CD4-positive, alpha-beta T cell treated with Interferon gamma for 1 hour (primary cell): ENCODE data around the gene PSEN1.

Experiments used
- DNase-seq: peaks from one replicate; pipeline ENCODE4 v3.0.0-alpha.2; 2020

The PSEN1 gene

DNA sequence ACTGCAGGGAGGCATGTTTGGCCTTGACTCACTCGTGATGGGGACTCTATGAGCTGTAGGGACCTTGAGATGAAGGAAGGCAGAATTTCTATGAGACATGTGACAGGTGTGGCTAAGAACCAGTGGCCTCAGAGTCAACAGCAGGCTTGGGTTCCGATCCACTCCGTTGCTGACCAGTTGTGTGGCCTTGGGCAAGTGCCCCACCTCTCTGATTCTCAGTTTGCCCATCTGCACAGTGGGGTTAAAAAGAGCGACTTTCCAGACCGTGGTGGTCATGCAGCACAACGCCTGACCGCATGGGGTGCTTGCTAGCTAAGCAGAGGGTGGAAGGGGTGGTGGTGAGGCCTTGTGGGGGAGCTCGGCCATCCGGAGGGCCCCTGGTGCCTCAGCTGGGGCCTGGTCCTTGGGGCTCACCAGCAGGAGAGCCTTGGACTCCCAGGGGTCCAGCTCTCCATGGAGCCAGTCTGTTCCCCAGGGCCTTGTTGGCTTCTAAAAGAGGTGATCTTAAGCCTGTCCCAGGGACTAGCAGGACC lies 119.5 kb downstream of the PSEN1 start:
- DNase-seq = no peak

DNA sequence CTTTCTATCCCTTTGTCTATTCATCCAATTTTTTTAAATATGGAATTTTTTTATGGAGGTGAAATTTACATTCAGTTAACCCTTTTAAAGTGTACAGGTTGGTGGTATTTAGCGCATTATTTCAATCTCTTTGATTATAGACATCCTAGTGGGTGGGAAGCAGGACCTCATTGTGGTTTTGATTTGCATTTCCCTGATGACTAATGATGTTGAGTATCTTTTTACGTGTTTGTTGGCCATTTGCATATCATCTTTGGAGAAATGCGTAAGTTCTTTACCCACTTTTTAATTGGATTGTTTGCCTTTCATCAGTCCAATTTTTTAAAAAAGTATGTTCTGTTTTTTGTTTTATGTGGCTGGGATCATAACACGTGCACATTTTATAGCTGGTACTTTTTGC lies 121.8 kb downstream of the PSEN1 start:
- DNase-seq = no peak

DNA sequence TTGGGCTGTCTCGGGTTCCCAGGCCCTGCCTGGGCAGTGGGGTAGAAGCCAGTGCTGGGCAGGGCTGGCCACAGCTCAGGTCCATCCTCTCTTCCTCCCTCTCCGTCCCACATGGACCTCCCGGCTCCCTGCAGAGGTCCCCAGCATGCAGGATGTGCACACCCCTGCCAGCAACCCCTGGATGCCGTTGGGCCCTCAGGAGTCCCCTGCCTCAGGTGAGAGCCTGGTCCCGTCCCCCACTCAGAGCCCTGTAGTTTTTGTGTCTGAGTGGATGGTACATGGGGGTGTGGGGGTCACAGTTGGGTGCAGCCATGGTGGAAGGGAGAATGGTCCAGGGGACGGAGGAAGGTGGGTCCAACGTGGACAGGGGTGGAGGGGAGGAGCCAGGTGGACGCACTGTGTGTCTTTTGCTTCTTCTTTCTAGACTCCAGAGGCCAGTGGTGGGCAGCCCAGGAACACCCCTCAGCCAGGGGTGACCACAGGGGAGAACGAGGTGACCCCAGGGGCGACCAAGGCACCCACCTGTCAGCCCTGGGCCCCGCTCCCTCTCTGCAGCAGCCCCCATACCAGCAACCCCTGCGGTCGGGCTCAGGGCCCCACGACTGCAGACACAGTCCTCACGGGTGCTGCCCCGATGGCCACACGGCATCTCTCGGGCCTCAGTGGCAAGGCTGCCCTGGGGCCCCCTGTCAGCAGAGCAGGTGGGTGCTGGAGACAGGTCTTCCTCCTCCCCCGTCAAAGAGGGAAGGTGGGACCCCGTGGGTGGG lies 122.7 kb downstream of the PSEN1 start:
- no peak for DNase-seq

DNA sequence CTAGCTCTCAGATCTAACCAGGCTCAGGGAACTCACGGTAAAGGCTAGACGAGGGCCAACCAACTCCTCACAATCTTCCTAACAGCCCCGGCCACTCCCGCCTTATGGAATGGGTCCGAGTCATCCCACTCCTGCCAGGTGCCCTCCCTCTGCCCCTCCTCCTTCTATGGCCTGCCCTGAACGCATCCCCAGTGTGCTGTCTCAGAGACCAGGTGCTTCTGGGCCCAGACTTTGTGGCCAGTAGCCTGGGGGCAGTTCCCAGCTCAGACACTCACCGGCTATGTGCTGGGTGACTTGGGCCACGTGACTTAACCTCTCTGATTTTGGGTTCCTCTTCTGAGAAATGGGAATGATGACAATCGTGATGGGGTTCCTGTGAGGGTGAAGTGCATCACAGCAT lies 123.5 kb downstream of the PSEN1 start:
- DNase-seq = no peak

DNA sequence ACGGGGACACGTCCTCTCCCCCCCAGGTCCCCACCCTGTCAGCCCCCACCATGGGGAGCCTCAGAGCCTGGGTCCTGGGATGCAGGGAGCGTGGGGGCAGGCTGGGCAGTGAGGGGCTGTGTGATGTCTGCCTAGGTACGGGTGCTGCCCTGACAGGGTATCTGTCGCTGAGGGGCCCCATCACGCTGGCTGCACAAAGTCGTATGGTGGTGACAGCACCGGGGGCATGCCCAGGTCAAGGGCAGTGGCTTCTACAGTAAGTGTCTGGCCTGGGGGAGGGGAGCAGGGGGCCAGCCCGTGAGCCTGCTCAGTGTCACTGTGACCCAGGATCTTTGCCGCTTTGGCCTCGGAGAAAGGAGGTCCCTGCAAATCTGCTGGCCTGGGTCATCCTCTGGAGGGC lies 124.3 kb downstream of the PSEN1 start:
- DNase-seq = no peak

DNA sequence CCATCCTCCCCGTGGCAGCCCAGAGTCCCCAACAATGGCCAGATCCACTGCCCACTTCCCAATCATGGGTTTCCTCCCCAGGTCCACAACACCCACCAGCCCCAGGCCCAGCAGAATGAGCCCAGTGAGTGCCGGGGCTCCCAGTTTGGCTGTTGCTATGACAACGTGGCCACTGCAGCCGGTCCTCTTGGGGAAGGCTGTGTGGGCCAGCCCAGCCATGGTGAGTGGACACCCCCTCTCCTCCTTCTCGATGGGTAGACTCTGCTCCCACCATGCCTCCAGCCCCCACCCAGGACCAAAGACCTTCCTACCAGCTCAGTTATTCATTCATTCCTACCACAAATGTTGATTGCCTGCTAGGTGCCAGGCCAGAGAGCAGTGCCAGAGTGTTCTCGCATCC lies 124.8 kb downstream of the PSEN1 start:
- no peak for DNase-seq

DNA sequence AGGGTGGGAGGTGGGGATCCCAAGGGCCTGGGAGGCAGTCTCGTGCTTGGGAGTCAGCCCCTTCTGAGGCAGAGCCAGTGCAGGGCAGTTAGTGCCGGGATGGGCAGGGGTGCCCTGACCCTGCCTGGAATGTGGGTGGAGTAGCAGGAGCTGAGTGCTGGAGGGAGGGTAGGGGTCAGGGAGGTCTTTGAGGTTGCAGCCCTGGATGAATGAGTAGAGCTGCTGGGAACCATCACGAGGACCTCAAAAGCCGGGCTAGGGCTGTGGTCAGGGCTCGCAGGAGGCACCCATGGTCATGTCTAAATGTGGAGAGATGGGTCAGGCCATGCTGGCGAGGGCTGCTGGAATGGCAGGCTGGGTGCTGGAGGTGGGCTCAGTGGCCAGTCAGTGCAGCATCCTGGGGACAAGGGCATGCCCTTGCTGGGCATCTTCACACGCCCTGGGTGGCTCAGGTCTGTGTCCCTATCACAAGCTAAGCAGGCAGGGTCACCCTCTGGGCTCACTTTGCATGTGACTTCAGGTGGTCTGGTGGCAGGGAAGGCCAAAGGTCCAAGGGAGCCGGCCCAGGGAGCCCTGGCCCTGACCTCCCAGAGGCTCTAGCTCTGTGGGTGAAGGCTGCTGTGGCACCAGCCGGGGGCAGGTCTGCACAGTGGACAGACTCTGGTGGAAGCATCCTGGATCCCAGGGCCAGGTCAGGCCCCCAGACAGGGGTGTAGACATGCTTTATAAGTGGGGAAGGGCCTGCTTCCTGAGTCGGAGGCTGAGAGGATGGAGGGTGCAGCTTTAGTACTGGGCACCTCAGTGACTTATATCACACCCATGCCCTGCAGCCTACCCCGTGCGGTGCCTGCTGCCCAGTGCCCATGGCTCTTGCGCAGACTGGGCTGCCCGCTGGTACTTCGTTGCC lies 125.5 kb downstream of the PSEN1 start:
- no peak for DNase-seq

DNA sequence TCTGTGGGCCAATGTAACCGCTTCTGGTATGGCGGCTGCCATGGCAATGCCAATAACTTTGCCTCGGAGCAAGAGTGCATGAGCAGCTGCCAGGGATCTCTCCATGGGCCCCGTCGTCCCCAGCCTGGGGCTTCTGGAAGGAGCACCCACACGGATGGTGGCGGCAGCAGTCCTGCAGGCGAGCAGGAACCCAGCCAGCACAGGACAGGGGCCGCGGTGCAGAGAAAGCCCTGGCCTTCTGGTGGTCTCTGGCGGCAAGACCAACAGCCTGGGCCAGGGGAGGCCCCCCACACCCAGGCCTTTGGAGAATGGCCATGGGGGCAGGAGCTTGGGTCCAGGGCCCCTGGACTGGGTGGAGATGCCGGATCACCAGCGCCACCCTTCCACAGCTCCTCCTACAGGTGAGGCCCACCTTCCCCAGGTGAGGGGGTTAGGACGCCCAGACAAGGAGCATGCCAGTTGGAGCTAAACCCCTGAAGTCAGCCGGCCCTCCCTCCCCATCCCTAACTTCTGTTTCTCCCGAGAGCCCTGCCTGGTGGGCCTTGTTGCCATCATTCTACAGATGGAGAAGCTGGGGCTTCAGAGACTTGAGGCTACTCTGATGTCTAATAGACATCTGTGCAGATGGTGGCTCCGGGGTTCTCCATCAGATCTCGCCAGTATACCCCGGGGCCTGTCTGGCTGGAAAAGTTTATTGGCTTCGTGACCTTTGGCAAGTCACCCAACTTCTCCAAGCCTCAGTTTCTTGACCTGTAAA lies 126.3 kb downstream of the PSEN1 start:
- DNase-seq = no peak

DNA sequence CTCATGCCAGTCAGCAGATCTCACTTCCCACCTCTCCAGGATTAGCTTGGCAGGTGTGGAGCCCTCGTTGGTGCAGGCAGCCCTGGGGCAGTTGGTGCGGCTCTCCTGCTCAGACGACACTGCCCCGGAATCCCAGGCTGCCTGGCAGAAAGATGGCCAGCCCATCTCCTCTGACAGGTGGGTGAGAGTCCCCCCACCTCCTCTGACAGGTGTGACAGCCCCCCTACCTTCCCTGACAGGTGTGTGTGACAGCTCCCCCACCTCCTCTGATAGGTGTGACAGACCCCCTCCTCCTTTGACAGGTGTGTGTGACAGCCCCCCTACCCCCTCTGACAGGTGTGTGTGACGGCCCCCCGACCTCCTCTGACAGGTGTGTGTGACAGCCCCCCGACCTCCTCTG lies 127.3 kb downstream of the PSEN1 start:
- DNase-seq = no peak

DNA sequence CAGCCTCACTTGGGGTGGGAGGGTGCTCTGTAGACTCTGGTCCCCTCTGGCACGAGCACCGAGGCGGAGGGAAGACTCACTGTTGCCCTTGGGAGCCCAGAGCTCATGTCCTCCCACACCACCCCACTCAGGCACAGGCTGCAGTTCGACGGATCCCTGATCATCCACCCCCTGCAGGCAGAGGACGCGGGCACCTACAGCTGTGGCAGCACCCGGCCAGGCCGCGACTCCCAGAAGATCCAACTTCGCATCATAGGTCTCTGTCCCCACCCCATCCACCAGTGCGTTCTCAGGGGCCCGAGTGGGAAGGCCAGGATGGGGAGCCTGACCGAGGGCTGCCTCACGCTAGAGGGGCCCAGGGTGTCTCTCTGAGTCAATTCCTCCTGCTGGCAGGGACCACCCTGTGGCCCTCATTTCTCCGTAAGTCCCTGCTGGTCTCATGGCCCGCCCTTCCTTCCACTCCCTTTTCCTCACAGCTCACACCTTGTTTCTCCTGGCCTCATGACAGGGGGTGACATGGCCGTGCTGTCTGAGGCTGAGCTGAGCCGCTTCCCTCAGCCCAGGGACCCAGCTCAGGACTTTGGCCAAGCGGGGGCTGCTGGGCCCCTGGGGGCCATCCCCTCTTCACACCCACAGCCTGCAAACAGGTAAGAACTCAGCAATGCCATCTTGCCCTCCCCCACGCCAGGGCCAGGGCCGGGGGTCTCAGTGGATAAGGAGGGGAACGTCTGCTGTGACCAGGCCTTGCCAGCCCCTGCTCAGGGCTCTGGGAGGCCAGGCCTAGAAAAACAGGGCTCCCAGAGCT lies 128.0 kb downstream of the PSEN1 start:
- DNase-seq = no peak

DNA sequence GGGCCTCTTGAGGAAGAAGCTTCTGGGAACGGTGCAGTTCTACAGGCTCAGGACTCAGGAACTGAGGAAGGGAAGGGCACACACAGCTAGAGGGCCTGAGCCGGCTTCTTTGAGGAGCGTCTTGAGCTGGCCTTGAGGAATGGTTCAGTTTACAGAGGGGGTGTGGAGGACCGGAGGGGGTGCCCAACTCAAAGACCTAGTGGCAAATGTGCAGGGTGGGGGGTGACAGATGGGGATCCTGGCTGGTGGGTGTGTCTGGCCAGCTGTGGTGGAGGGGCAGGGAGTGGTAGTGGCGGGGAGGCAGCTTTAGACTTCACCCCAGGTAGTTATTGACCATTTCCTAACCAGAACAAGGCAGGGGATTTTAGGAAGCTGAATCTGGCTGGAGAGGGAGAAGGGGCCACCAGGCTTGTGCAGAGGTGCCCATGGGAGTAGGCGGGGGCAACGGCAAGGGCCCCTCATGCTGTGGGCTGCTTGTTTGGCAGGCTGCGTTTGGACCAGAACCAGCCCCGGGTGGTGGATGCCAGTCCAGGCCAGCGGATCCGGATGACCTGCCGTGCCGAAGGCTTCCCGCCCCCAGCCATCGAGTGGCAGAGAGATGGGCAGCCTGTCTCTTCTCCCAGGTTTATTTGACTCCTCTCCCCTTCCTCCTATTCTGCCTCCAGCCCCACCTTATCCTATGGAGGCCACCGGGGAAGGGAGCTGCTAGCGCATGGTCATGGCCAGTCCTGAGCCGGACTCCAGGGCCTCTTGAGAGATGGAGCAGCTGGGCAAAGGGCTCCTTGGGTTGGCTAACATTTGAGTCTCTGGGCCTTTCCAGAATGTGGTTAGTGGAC lies 128.8 kb downstream of the PSEN1 start:
- no peak for DNase-seq

DNA sequence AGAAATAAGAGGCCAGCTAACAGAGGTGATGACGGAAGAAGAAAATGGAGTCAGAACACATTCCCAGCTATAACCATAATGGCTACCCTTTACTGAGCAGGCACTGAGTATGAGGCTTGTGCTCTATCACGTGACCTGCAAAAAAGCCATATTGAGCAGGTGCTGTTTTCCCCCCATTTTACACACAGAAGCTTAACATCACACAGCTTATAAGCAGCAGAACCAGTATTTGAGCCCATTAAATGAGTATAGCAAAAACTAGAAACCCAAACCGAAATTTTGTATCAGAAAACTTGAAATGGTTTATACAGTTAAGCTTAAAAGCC lies 129.4 kb downstream of the PSEN1 start:
- no peak for DNase-seq

DNA sequence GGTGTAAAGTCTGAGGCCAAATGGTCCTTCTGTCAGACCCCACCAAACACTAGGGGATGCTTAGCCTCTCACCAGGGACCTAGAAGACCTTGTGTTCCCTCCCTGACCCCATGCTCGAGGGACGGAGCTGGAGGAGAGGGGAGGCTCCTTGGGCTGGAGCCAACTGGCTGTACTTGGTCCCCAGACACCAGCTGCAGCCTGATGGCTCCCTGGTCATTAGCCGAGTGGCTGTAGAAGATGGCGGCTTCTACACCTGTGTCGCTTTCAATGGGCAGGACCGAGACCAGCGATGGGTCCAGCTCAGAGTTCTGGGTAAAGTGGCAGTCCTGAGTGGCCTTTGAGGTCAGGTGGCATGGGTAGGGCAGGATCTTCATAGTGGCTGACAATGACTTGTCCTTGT lies 130.0 kb downstream of the PSEN1 start:
- no peak for DNase-seq

DNA sequence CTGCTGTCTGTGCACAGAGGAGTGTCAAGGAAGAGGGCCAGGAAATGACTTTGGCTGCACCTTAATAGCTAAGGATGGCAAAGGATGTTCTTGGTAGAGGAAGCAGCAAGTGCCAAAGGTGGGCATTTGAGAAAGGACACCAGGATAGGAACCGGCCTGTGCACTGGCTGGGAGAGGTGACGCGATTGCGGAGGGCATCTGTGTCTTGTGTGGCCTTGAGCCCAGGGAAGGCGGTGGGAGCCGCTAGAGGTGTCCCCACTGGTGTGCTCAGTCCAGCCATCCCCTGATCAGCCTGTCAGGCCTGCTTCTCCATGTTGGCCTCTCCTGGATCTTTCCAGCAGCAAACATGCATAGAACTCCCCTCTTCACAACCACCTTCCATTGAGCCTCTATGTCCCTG lies 131.2 kb downstream of the PSEN1 start:
- DNase-seq = no peak

DNA sequence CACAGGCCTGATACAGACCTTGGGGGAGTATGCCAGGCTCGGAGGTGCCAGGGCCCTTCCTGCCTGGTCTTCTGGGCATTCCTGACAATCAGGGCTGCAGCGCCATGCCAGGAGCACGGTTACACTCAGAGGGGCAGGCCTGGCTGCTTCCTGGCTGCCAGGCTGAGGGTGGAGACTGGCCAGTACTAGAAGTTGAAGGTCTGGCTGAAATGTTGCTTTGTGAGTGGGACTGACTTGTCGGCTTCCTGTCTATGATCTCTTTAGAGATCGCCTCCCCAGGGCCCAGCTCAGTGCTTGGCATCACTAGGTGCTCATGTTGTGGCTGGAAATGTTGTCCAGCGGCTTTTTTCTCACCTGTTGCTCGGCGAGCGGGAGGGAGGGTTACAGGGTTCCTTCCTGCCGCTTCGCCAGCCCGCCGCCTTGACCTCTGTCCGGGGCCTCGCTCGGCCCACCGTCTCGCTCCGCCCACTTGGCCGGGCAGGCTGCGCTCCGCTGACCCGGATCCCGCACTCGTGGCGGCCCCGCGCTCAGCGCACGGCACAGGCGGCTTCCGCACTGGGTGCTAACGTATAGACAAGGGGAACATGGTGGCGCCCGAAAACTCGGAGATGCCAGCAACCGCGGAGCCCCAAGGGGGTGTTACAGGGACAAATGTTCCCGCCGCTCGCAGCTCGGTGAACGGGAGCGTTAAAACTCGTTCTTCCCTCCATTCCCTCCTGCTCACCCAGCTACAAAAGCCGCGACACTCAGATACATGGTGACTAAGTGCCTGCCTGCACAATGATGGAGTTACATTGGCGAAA lies 133.6 kb downstream of the PSEN1 start:
- DNase-seq = peak; percentile 13

DNA sequence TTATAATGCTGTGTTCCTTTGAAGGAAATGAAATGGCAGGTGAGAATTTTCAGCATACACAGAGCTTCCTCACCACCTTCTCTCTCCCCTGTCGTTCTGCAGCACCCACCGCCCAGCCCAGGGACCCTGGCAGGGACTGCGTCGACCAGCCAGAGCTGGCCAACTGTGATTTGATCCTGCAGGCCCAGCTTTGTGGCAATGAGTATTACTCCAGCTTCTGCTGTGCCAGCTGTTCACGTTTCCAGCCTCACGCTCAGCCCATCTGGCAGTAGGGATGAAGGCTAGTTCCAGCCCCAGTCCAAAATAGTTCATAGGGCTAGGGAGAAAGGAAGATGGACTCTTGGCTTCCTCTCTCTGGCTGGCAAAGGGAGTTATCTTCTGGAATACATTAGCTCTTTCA lies 136.1 kb downstream of the PSEN1 start:
- DNase-seq = no peak
